GM19025 (cell line): ENCODE measurements around the gene AJM1.
"Not testable (repeated sequence)": the region's sequence is repeated elsewhere in the genome, so short reads cannot be mapped to it uniquely, and the experiment has no call there.

Experiments
- ATAC-seq: cut with Tn5 transposase; IDR thresholded peaks from one replicate; pipeline ENCODE4 v1.9.1; 2021; ENCODE audit warnings: mild to moderate bottlenecking, low read depth, moderate library complexity; ENCODE audit not compliant: unreplicated experiment

The AJM1 gene

DNA sequence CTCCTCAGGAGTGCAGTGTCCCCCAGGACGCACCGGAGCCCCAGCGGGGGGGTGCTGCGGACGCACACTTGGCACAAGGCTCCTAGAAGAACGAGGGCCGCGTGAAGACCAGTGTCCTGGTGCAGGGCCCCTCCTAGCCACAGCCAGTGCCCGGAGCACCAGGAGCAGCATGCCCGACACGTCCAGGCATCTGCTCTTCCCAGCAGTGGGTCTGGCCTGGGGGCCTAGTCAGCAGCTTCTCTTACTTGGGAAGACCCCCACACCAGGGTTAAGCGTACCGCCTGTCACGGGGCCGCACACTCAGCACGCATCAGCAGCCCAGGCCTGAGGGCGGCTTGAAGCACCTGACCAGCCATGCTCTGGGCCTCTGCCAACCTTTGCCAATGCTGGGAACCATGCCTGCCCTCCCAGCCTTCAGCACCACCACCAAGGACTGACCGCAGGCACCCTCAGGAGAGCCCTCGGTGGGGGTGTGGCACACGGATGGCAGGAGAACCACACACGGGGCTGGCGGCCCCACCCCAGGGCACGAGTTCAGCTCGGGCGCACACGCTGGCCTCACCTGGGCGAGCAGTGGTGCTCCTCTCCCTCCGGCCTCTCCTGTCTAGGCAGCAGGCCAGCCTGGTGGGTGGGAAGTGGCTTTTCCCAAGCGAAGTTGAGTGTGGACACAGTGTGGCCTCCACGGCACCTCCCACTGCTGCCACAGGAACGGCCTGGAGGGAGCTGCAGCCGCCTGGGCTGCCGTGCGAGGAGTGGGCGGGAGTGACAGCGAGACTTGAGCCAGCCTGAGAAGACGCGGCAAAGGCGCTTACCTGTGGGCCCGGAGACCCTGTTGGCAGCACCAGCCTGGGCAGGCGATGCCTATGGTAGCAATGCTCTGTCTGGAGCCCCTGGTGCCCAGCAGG, 12.0 kb upstream of the AJM1 start:
- no peak for ATAC-seq

DNA sequence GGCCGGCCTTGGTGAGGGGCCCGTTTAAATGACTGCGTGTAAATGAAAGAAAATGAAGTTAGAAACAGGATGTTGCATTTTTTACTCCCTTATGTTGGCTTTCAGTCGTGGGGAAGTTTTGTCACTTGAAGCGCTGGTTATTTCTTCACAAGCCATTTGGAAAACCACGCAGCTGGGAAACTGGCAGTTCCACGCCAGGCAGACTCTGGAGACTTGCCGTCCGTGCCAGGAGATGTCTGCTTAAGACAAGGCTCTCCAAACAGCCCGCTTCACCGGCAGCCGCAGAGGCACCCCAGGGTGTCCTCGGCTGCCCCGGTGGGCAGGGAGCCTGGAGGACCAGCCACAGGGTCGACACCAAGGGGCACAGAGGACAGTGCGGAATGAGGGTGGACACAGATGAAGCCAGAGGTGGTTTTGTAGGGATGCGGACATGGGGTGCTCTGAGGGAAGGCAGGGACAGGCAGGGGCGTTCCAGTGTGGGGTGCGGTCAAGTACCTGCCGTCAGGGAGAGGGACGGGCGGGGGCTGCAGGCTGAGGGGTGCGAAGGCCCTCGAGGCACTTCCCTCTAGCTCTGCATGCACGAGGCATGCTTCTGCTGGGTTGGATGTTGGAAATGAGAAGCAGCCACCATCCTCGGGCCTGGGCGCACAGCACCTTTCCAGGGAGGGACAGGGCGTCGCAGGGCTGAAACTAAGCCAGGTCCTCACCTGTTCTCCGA, 11.1 kb upstream of the AJM1 start:
- no peak for ATAC-seq

DNA sequence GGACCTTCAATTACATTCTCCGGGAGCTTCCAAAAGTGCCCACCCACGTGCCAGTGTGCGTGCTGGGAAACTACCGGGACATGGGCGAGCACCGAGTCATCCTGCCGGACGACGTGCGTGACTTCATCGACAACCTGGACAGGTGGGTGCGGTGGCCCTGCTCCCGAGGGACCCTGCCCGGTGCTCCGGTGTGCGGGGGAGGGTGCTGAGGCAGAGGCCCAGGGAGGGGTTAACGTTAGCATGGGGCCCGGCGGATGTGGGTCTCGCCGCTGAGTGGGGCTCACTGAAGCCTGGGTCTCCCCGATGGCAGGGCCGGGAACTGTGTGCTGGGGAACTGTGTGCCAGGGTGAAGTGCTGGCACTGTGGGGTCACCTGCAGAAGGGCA, 10.6 kb upstream of the AJM1 start:
- ATAC-seq = no peak

DNA sequence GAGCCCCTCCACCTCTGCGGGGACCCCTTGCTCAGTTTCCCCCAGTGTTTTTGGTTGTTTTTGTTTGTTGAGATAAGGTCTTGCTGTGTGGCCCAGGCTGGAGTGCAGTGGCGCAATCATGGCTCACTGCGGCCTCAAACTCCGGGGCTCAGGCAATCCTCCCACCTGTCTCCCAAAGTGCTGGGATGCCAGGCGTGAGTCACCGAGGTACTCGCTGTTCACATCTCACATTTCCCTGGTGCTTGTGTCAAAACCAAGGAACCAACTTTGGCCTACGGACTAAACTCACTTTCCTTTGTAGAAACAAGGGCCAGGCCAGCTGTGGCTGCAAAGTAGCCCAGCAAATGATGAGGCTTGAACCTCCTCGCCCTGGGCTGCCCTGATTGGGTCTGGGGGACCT, 9.7 kb upstream of the AJM1 start:
- ATAC-seq = no peak

DNA sequence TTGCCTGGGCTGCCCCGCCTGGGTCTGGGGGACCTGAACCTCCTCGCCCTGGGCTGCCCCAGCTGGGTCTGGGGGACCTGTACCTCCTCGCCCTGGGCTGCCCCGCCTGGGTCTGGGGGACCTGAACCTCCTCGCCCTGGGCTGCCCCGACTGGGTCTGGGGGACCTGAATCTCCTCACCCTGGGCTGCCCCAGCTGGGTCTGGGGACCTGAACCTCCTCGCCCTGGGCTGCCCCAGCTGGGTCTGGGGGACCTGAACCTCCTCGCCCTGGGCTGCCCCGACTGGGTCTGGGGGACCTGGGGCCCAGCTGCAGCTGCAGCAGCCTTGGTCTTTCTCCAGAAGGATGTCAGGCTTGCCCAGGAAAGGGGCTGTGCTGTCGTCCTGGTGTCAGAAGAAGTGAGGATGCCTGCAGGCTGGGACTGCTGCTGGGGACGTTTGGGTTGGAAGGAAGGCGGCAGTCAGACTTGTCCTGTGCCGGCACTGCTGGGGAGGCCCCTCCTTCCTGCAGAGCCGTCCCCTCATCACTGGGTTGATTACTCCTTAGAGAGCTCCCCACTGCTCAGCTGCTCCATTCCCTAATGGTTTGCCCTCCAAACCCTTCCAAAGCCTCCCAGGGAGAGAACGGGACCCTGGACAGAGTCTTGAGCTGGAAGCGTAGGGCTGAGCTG, 8.8 kb upstream of the AJM1 start:
- ATAC-seq = not testable (repeated sequence)

DNA sequence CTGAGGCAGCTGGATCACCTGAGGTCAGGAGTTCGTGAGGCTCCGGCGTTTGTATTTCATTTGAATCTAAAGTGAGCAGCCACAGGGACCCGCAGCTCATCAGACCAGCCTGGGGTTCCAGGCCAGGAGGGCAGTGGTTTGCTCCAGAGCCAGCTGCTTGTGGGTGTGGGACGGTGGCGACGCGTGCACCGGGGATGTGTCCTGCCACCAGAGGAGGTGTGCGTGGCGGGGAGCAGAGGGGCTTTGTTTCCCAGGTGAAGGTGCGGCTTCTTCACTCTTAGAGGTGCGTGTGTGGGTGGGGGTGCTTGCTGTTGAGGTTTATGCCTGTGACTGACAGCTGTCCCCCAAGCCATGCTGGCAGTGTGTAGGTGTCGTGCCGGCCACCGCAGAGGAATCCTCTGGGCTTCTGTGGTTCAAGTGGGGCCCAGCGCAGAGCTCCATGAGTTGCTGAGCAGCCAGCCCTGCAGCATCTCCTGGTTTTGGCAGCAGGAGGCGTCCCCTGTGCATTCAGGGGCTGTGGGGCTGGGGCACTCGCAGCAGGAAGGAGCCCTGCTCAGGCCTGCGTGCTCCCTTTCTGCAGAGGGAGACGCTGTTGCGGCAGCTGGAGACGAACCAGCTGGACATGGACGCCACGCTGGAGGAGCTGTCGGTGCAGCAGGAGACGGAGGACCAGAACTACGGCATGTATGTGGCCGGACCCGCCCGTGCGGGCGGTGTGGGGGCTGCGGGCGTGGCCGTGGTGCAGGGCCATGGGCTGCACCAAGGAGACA, 6.9 kb upstream of the AJM1 start:
- no peak for ATAC-seq

DNA sequence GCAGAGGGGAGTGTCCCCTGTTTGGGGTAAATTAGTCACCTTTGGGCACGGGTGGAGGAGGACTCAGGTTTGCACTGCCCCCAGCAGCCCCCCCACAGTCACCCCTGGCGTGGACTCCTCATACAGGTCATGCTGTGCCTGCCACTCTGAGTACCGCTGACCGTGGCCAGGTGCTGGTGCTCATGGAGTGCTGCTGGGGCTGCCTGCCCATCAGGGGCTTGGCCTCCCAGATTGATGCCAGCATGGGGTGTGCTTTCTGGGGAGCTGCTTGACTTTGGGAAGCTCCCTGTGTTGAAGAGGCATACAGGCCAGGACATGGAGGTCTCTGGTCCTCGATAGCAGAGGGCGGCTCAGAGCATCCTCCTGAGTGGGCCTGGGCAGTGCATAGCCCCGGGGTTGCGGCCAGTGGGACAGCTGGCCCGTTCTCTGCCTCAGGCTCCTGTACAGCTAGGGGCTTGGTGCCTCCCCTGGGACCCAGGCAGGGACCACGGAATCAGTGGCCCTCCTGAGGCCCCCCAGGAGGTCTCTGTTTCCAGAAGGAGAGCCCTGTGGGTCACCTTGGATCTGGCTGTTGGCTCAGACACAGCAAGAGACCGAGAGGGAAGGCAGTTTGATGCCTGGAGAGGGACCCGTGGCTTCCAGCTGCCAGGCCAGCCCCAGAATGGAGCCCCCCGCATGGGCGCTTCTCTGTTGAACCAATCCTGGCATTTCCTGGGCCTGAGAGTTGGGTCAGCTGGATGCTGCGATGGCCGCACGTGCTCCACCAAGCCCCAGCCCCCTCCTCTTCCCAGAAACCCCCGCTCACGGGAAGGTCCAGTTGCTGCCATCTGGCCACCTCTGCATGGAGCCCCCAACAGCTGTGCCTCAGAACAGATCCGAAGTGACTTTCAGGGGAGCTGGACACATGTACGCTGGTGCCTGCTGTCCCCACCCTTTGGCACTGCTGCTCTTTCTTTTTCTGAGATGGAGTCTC, 6.1 kb upstream of the AJM1 start:
- no peak for ATAC-seq

DNA sequence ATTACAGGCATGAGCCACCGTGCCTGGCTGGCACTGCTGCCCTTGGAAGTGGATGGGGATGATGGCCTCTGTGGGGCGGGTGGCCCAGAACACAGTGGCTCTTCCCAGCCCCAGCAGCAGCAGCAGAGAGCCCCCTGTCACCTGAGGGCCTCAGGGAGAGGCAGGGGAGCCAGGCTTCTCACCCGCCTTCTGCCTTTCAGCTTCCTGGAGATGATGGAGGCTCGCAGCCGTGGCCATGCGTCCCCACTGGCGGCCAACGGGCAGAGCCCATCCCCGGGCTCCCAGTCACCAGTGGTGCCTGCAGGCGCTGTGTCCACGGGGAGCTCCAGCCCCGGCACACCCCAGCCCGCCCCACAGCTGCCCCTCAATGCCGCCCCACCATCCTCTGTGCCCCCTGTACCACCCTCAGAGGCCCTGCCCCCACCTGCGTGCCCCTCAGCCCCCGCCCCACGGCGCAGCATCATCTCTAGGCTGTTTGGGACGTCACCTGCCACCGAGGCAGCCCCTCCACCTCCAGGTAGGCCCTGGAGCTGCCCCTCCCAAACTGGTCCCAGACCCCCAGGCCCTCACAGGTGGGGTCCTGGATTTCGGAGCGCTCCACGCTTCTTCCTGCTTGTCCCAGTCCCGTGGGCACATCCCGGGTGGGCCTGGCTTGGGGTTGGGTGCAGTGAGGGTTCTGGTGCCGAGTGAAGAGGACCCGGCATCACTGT, 5.0 kb upstream of the AJM1 start:
- no peak for ATAC-seq

DNA sequence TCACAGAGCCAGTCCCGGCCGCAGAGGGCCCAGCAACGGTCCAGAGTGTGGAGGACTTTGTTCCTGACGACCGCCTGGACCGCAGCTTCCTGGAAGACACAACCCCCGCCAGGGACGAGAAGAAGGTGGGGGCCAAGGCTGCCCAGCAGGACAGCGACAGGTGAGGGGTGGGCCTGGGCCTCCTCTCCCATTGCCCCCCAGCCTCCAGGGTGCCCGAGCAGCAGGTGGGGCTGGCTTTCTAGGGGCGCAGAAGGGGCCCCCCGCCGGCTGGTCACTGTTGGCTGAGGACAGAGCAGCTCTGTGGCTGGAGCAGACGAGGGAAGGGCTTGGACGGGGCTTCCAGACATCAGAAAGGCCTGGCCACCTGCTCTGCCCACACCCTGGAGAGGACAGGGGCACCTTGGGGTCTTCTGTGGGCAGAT, 4.4 kb upstream of the AJM1 start:
- ATAC-seq = not testable (repeated sequence)

DNA sequence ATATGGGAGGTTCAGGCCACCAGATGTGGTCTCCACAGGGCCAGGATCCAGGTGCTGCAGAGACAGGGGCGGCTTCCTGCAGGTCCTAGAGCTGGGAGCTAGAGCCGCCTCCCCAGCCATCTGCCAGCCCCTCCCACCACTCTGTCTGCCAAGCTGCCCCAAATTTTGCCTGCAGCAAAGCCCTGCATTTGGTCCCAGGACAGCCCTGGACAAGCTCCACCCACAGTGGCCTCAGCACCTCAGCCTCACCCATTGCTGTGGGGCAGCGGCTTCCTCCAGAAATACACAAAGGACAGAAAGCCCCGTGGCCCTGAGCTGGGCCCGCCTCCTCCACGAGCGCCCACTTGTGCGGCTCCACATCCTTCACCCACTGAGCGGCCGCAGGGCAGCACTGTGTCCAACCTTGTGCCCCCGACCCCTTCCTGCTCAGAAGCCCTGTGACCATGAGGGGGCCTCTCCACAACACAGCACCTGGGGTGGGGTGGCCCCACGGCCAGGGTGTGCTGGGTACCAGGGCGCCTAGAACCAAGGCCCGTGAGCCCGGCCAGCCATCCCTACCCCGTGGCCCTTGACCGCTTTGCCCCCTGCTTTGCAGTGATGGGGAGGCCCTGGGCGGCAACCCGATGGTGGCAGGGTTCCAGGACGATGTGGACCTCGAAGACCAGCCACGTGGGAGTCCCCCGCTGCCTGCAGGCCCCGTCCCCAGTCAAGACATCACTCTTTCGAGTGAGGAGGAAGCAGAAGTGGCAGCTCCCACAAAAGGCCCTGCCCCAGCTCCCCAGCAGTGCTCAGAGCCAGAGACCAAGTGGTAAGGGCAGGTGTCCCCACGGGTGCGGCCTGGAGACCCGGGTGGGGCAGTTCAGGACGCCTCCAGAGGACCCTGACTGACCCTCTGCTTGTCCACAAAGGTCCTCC, 3.7 kb upstream of the AJM1 start:
- ATAC-seq = no peak

DNA sequence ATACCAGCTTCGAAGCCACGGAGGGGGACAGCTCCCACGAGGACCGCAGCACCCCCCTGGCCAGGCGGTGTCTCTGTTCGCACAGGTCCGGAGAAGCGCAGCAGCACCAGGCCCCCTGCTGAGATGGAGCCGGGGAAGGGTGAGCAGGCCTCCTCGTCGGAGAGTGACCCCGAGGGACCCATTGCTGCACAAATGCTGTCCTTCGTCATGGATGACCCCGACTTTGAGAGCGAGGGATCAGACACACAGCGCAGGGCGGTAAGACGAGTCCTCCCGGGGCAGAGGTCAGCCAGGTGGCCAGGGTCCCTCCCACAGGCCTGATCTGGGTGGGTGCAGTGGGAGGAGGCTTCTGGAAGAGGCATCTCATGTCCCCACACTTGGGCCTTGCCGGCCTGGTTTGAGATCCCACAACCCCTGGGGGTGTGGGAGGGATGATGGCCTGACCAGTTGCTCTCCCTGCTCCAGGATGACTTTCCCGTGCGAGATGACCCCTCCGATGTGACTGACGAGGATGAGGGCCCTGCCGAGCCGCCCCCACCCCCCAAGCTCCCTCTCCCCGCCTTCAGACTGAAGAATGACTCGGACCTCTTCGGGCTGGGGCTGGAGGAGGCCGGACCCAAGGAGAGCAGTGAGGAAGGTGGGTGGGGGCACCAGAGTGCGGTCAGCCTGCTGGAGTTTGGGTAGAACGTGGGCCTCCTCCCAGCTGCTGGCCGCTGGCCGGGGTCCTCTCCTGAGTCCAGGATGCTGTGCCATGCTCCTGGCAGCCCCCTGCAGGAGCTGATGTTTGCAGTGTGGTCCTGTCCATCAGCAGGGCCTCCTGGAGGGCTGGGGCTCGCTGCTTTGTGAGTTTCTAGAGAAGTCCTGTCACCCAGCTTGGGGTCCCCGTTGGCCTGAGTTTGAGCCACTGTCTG, 2.8 kb upstream of the AJM1 start:
- no peak for ATAC-seq

DNA sequence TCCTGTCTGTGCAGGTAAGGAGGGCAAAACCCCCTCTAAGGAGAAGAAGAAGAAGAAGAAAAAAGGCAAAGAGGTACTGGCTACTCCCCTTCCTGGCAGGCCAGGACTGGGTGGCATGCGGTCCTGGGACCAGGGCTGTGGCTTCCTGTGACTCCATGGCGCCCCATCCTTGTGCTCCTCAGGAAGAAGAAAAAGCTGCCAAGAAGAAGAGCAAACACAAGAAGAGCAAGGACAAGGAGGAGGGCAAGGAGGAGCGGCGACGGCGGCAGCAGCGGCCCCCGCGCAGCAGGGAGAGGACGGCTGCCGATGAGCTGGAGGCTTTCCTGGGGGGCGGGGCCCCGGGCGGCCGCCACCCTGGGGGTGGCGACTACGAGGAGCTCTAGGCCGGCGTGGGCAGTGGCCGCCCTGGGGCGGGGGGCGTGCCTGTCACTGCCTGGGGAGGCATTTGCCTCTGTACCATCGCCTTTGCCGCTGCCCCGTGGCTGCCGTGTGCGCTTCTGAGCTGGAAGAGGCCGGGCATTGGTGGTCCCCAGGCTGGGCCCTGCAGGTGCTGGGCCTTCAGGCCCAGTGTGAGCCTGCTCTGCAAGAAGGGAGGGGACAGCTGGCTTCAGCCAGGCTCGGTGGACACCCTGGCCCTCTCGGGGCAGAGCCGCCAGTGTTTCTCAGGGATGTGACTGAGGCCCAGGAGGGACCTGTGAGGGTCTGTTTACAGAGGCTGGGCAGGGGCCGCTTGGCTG, 2.0 kb upstream of the AJM1 start:
- no peak for ATAC-seq

DNA sequence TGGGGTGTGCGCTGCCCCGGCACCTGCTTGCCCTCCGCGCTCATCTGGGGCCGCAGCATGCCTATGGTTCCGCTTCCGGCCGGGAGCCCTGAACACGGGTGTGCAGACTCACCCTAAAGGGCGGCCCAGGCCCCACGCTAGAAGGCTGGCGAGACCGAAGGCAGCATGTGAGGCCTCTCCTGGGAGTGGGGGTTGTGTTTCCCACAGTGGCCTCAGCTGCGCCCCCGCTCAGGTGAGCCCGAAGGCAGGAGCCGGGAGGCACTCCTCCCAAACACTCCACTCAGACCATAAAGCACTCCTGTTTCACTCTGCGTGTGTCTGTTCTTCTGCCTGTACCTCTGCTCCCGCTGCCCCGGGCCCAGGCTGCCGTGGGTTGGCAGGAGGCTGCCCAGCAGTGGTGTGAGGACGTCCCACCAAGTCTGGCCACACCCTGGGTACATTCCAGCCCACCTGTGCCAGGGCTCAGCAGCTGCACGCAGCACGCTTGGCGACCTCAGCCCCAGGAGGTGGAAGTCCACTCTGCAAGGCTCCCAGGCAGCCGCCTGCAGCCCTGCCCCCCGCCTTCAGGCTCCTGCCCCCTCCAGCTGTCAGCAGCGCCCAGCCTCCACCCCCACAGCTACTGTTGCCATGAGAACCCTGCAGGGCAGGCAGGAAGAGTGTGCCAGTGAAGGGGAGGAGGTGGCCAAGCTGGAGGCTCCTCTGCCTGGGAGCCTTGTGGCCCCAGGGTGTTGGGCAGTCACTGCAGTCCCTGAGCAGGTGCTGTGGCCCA, 1.2 kb upstream of the AJM1 start:
- no peak for ATAC-seq

DNA sequence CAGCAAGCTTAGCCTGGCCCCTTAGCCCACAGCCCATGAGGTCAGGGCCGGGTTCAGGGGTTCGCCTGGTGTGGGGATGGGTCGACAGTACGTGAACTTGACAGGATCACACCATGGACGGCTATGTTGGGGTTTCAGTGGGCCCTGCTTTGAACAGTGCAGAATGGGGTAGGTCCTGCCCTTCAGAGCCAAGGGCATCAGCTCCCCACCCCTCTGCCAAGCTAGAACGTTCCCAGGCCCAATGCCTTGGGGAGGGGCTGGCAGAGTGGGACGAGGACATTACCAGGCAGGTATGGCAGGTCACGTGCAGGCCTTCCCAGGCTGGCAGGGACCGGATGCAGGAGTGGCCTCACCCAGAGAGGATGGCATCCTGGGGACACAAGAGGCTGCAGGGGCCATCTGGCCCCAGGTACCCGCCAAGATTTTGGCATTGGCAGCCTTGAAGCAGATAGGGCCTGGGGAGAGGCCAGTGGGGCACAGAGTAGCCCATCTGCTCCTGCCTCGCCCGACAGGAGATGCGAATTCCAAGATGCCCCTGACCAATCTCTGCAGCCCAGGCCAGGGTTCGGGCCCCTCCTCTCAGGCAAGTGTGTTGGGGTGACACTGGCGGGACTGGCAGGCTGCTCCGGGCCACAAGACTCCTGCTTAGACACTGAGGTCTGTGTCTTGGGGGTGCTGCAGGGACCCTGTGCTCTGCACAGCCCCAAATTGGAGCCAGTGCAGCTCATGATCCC, 465 bp upstream of the AJM1 start:
- not testable (repeated sequence) for ATAC-seq
